Right ventricle myocardium inferior (tissue), 1 donor: ENCODE data around the gene NRAP. TPM values are rescaled to one million over a fixed set of nuclear protein-coding genes. Genes with fewer than 3 reads are reported as not detected.
A peak's percentile ranks its signal among the peaks of the same experiment; 100 is the strongest.

Experiments
- ATAC-seq: fragments of 200-7000 bp; cut with Tn5 transposase; one replicate; pipeline ENCODE4 v1.9.1; 2020; ENCODE audit warnings: mild to moderate bottlenecking, moderate library complexity
- DNase-seq: peaks from one replicate; pipeline ENCODE4 v3.0.0; 2021; ENCODE audit errors: missing footprints
- intact Hi-C: fragments of 100-400 bp; cut with DNase I; formaldehyde crosslinking; loops from one replicate; pipeline ENCODE4 v1.11.0; 2022
- total RNA-seq: library from RNA; stranded (reverse); fragmentation: NEBNext Ultra II Directional; extraction: Animal tissue kit (Norgen Biotek cat#: 25700); gene quantifications from one replicate; pipeline ENCODE4 v1.2.1, GENCODE V29; 2021
- donor health status: DM: no; HTN: yes; CAD: no; lungs with severe emphysema.

The NRAP gene
- total RNA-seq, 1 donor from 2014 or later: 1,026 TPM

DNA sequence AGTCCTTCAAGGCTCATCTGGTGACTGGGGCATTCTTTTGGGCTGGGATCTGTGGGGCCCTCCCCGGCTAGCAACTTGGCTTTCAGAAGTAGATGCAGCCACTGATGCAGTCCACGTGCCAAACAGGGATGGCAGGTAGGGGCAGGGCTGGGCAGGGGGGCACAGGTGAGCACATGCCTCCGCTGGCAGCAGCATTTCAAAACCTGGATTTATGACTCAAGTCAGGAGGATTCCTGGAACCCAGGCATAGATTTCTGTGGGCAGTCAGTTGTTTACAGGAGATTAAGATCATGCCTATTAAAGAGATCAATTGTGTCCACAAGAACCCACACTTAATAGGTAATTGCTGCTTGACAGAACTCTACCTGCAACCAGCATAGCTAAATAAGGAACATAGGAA, 111.8 kb downstream of the NRAP start:
- intact Hi-C loops: no loop called here
- ATAC-seq: no peak

DNA sequence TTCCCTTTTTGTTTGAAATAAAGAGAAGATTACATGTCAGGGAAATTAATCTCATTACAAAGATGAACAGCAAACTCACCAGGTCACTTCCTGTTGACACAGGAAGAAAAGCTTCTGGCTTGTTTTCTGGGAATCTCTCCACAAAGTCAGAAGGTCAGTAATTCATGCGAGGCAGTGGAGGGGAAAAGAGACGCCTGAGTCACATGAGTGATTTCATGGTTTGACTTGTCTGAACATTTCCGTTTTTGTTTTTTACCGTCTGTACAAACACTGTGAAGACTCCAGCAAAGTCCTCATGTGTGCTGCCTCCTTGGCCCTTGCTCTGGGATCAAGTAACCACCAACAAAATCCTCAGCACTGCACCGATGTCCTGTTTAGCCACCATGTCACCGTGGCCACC, 113.5 kb downstream of the NRAP start:
- ATAC-seq: no peak
- intact Hi-C loops: no loop called here
- no peak for DNase-seq

More for the DNA sequence above, 111.8 kb downstream of the NRAP start:
- no peak for DNase-seq

DNA sequence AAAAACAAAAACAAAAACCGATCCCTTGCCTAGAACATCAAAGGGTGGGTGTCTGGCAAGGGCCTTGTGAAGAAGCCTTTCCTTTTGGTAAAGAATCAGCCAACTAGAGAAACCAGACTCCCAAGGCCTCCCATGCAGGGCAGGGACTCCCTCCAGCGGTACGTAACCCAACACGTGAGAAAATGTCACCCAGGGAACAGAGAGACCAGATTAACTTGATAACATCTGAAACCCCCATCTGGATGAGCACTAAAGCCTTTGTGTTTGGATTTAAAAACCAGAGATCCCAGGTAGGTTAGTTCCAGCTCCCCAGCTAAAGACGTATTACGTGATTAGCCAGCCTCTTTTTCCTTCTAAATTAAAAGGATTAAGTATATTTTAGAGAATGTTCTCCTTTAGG, 114.0 kb downstream of the NRAP start:
- DNase-seq (no peak), ATAC-seq (no peak)
- intact Hi-C loops: no loop called here

DNA sequence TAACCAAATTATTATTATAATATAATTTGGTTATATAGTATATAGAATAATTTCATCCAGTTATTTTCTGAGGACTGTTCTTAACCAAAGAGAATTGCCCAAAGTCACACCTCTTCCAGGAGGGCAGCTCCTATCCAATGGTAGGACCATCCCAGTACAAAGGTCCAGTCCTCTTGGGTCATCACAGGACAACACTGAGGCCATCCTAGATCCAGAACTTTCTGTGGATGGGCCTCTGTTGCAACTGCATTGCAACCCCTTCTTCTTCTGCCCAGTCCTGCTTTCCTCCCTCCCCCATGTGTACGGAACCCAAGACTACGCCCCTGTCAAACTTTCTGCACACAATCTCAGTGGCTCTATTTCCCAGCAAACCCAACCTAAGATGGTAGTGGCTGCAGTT, 116.4 kb downstream of the NRAP start:
- no peak for ATAC-seq
- intact Hi-C loops: no loop called here
- no peak for DNase-seq

- no peak for ATAC-seq
- intact Hi-C loops: no loop called here
- no peak for DNase-seq
Measured at GRCh38 chr10:113544392-113544791, 119.4 kb downstream of the NRAP start.

- DNase-seq (no peak), ATAC-seq (no peak)
- intact Hi-C loops: no loop called here
Measured at GRCh38 chr10:113543107-113543955, 120.5 kb downstream of the NRAP start.

GRCh38 chr10:113541549-113541927, 122.3 kb downstream of the NRAP start:
- DNase-seq (no peak), ATAC-seq (peak; percentile 49)
- intact Hi-C loops: no loop called here

GRCh38 chr10:113540845-113541548, 122.8 kb downstream of the NRAP start:
- ATAC-seq (peak; percentile 26), DNase-seq (no peak)
- intact Hi-C loops: no loop called here

GRCh38 chr10:113539789-113540188, 124.1 kb downstream of the NRAP start:
- intact Hi-C loops: no loop called here
- no peak for ATAC-seq
- DNase-seq: no peak

Other genes with a start within 250 kb of the NRAP start
- gene HABP2, start 111.0 kb downstream of the NRAP start, total RNA-seq: not detected
- 13.8 TPM for gene CASP7, start 15.9 kb upstream of the NRAP start, total RNA-seq
- not detected for gene PLEKHS1, start 87.6 kb upstream of the NRAP start, total RNA-seq
- 6.8 TPM for gene DCLRE1A, start 190.0 kb upstream of the NRAP start, total RNA-seq
- gene NHLRC2, start 190.6 kb upstream of the NRAP start, total RNA-seq: 60.6 TPM